ENCODE data around the gene SLC30A2. TPM values are rescaled to one million over a fixed set of nuclear protein-coding genes. Genes with fewer than 3 reads are reported as not detected.

Gene SLC30A2
- total RNA-seq, 1 experiment from 2014 or later: not detected

DNA sequence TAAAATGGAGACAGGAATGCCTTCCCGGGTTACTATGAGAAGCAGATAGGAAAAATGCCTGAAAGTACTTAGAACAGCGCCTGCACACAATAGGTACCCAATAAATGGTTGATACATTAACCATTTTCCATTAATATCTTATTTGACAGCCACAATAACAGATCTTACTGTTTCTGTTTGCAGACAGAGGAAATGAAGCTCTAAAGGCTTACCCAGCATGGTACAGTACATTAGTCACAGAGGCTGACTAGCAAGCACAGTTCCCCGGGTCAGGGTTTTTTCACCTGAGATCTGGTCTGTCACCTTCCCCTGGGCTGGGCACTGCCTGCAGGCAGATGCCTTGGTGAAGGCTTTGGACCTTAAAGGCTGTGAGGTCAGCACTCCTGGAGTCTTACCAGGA is 18.6 kb upstream of the SLC30A2 start:
- Histone ChIP-seq H3K27ac (ENCODE audit: low read depth, low read length) (no peak overlapping the region), H3K4me2 (ENCODE audit: low read length) (no peak overlapping the region), H3K4me3 (replicated peaks in 1 of 2; ENCODE audit: low read depth in 1 of 2, low read length in 2 of 2) (no peak overlapping the region), H3K79me2 (ENCODE audit: insufficient read depth, low read length) (no peaks in the 10 kb centered on the region), H3K9me2 (ENCODE audit: insufficient read depth) (no peaks in the 10 kb centered on the region), H3K4me1 (ENCODE audit: control insufficient read depth in 1 of 2, insufficient read depth in 2 of 2, low read length in 2 of 2) (no peaks in the 10 kb centered on the region), H2AFZ (ENCODE audit: low read depth, low read length, poor library complexity, severe bottlenecking) (no peak overlapping the region), H3K27me3 (ENCODE audit: insufficient read depth, low read length) (no peaks in the 10 kb centered on the region; the same call in 1 of the 2 replicates), H4K20me1 (ENCODE audit: insufficient read depth) (no peaks in the 10 kb centered on the region), H3K9me3 (ENCODE audit: control insufficient read depth in 1 of 2, insufficient read depth in 1 of 2, low read depth in 1 of 2, low read length in 2 of 2) (no peaks in the 10 kb centered on the region), H3K9ac (ENCODE audit: low read length) (no peak overlapping the region), H3K36me3 (ENCODE audit: control insufficient read depth in 1 of 2, insufficient read depth in 2 of 2, low read length in 2 of 2) (no peaks in the 10 kb centered on the region)
- intact Hi-C loops (cut with micrococcal nuclease): no loop called here
- ChIA-PET POLR2A (no interaction called here), RAD21 (ENCODE audit: low non-redundant PET in 1 of 2, low total read pairs in 2 of 2, uncharacterized antibody in 2 of 2, unreplicated experiment in 2 of 2) (no interaction called here), CTCF (no interaction called here)
- no peak for TF ChIP-seq ELF1 (IDR thresholded peaks at IDR 0.05; ENCODE audit: borderline replicate concordance, low read depth)
- TF ChIP-seq ZFX (IDR thresholded peaks at IDR 0.05): no peak
- TF ChIP-seq ZNF274 (IDR thresholded peaks at IDR 0.05; ENCODE audit: low read depth, low read length): no peak
- TF ChIP-seq SRF (IDR thresholded peaks at IDR 0.05; ENCODE audit: low read depth): no peak
- TF ChIP-seq EZH2phosphoT487 (IDR thresholded peaks at IDR 0.05; ENCODE audit: borderline replicate concordance): no peak
- no peak for TF ChIP-seq POLR2AphosphoS5 (IDR thresholded peaks at IDR 0.05; ENCODE audit: low read depth, low read length)
- TF ChIP-seq CBX3 (IDR thresholded peaks at IDR 0.05; ENCODE audit: low read depth): no peak
- TF ChIP-seq FOSL1 (IDR thresholded peaks at IDR 0.05; ENCODE audit: low read depth): no peak
- no peak for TF ChIP-seq YY1 (IDR thresholded peaks at IDR 0.05; ENCODE audit: extremely low read depth, insufficient replicate concordance, low read depth, low read length)
- TF ChIP-seq, protein P1, sequence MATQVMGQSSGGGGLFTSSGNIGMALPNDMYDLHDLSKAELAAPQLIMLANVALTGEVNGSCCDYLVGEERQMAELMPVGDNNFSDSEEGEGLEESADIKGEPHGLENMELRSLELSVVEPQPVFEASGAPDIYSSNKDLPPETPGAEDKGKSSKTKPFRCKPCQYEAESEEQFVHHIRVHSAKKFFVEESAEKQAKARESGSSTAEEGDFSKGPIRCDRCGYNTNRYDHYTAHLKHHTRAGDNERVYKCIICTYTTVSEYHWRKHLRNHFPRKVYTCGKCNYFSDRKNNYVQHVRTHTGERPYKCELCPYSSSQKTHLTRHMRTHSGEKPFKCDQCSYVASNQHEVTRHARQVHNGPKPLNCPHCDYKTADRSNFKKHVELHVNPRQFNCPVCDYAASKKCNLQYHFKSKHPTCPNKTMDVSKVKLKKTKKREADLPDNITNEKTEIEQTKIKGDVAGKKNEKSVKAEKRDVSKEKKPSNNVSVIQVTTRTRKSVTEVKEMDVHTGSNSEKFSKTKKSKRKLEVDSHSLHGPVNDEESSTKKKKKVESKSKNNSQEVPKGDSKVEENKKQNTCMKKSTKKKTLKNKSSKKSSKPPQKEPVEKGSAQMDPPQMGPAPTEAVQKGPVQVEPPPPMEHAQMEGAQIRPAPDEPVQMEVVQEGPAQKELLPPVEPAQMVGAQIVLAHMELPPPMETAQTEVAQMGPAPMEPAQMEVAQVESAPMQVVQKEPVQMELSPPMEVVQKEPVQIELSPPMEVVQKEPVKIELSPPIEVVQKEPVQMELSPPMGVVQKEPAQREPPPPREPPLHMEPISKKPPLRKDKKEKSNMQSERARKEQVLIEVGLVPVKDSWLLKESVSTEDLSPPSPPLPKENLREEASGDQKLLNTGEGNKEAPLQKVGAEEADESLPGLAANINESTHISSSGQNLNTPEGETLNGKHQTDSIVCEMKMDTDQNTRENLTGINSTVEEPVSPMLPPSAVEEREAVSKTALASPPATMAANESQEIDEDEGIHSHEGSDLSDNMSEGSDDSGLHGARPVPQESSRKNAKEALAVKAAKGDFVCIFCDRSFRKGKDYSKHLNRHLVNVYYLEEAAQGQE (IDR thresholded peaks at IDR 0.05; ENCODE audit: low read depth): no peak
- TF ChIP-seq, protein P2, sequence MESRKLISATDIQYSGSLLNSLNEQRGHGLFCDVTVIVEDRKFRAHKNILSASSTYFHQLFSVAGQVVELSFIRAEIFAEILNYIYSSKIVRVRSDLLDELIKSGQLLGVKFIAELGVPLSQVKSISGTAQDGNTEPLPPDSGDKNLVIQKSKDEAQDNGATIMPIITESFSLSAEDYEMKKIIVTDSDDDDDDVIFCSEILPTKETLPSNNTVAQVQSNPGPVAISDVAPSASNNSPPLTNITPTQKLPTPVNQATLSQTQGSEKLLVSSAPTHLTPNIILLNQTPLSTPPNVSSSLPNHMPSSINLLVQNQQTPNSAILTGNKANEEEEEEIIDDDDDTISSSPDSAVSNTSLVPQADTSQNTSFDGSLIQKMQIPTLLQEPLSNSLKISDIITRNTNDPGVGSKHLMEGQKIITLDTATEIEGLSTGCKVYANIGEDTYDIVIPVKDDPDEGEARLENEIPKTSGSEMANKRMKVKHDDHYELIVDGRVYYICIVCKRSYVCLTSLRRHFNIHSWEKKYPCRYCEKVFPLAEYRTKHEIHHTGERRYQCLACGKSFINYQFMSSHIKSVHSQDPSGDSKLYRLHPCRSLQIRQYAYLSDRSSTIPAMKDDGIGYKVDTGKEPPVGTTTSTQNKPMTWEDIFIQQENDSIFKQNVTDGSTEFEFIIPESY (IDR thresholded peaks at IDR 0.05; ENCODE audit: extremely low read depth, insufficient replicate concordance, low read length): no peak
- TF ChIP-seq EGR1 (IDR thresholded peaks at IDR 0.05; ENCODE audit: low read depth): no peak
- TF ChIP-seq POLR2A (IDR thresholded peaks at IDR 0.05; ENCODE audit: borderline replicate concordance, extremely low read depth, insufficient read depth, insufficient read length): no peak
- ATAC-seq (no peak), DNase-seq (ENCODE audit: low read depth, low spot score) (no peak)
- BruUV-seq (replicated peaks): no TSS peak
